ENCODE measurements around the gene SLC22A23. TPM values are rescaled to one million over a fixed set of nuclear protein-coding genes. Genes with fewer than 3 reads are reported as not detected.
A peak's percentile ranks its signal among the peaks of the same experiment; 100 is the strongest.

Gene SLC22A23
- total RNA-seq, 2 experiments from 2014 or later, result 0.37 to 0.39 TPM

- H3K9me3 Mint-ChIP-seq (ENCODE audit: low read depth), result no peaks in the 10 kb centered on the region
- POLR2A ChIA-PET, result no interaction called here
- no peak for ATAC-seq
- H3K36me3 Mint-ChIP-seq (ENCODE audit: low read depth), result no peaks in the 10 kb centered on the region
- H3K4me3 Mint-ChIP-seq, result peak overlapping the region; percentile 55
- intact Hi-C loops (cut with DNase I, micrococcal nuclease), result loop anchor here in 1 of 2 experiments (5.0 kb wide), 1 partner anchor 1625 kb away; the partner anchor contains the start of gene FOXC1
- peaks cover 64% of the 10 kb centered on the region for H3K27me3 Mint-ChIP-seq
- CTCF ChIA-PET, result interaction anchor here (0.8 to 3.5 kb wide), 5 partner anchors 16 to 70 kb away, joined by 3 to 19 read pairs (median 5); partner anchors contain the start of gene PSMG4
- no peak for DNase-seq
- H3K27ac Mint-ChIP-seq, result no peak overlapping the region
- peaks cover 37% of the 10 kb centered on the region for H3K4me1 Mint-ChIP-seq
Observed at GRCh38 chr6:3232017-3232945, 224.6 kb downstream of the SLC22A23 start.

- no peak for ATAC-seq
- POLR2A ChIA-PET, result no interaction called here
Observed at GRCh38 chr6:3231247-3232016, 225.4 kb downstream of the SLC22A23 start.

GRCh38 chr6:3230900-3231246 is 226.0 kb downstream of the SLC22A23 start:
- H3K4me1 Mint-ChIP-seq, result peaks cover 43% of the 10 kb centered on the region
- DNase-seq, result peak; percentile 37
- peak overlapping the region; percentile 26 for H3K4me3 Mint-ChIP-seq
- intact Hi-C loops (cut with DNase I, micrococcal nuclease), result loop anchor here in 1 of 2 experiments (5.0 kb wide), 1 partner anchor 1624 kb away; the partner anchor contains the start of gene FOXC1
- H3K27me3 Mint-ChIP-seq, result peaks cover 68% of the 10 kb centered on the region
- no peak for ATAC-seq
- POLR2A ChIA-PET, result interaction anchor here (0.6 kb wide), 1 partner anchor 41 kb away, joined by 4 read pairs; no protein-coding TSS in a partner anchor
- no peaks in the 10 kb centered on the region for H3K36me3 Mint-ChIP-seq (ENCODE audit: low read depth)
- no peak overlapping the region for H3K27ac Mint-ChIP-seq
- CTCF ChIA-PET, result interaction anchor here (0.6 to 3.5 kb wide), 6 partner anchors 8 to 29 kb away, joined by 3 to 19 read pairs (median 4); partner anchors contain the start of gene PSMG4
- H3K9me3 Mint-ChIP-seq (ENCODE audit: low read depth), result no peaks in the 10 kb centered on the region

More at GRCh38 chr6:3231247-3232016, 225.4 kb downstream of the SLC22A23 start:
- Mint-ChIP-seq H3K27ac (no peak overlapping the region), H3K27me3 (peaks cover 66% of the 10 kb centered on the region), H3K9me3 (ENCODE audit: low read depth) (no peaks in the 10 kb centered on the region), H3K4me3 (peak overlapping the region; percentile 55), H3K4me1 (peaks cover 43% of the 10 kb centered on the region), H3K36me3 (ENCODE audit: low read depth) (no peaks in the 10 kb centered on the region)
- intact Hi-C loops (cut with DNase I, micrococcal nuclease), result loop anchor here in 1 of 2 experiments (5.0 kb wide), 1 partner anchor 1624 kb away; the partner anchor contains the start of gene FOXC1
- DNase-seq, result peak; percentile 27
- CTCF ChIA-PET, result interaction anchor here (0.8 to 3.5 kb wide), 6 partner anchors 9 to 69 kb away, joined by 3 to 19 read pairs (median 4); partner anchors contain the start of gene PSMG4

GRCh38 chr6:3230256-3230882 is 226.5 kb downstream of the SLC22A23 start:
- CTCF ChIA-PET, result interaction anchor here (0.5 to 3.5 kb wide), 8 partner anchors 8 to 104 kb away, joined by 3 to 19 read pairs (median 4); partner anchors contain the start of gene PSMG4
- no peak overlapping the region for H3K4me3 Mint-ChIP-seq
- POLR2A ChIA-PET, result interaction anchor here (0.6 kb wide), 1 partner anchor 40 kb away, joined by 4 read pairs; no protein-coding TSS in a partner anchor
- H3K9me3 Mint-ChIP-seq (ENCODE audit: low read depth), result no peaks in the 10 kb centered on the region
- ATAC-seq (no peak), DNase-seq (no peak)
- H3K27me3 Mint-ChIP-seq, result peaks cover 69% of the 10 kb centered on the region
- H3K4me1 Mint-ChIP-seq, result peaks cover 43% of the 10 kb centered on the region
- intact Hi-C loops (cut with DNase I, micrococcal nuclease), result loop anchor here in 1 of 2 experiments (5.0 kb wide), 1 partner anchor 1623 kb away; the partner anchor contains the start of gene FOXC1
- no peaks in the 10 kb centered on the region for H3K36me3 Mint-ChIP-seq (ENCODE audit: low read depth)
- H3K27ac Mint-ChIP-seq, result no peak overlapping the region

- Mint-ChIP-seq H3K27ac (no peak overlapping the region), H3K4me1 (peaks cover 43% of the 10 kb centered on the region), H3K9me3 (ENCODE audit: low read depth) (no peaks in the 10 kb centered on the region), H3K4me3 (peak overlapping the region; percentile 68), H3K27me3 (peaks cover 69% of the 10 kb centered on the region), H3K36me3 (ENCODE audit: low read depth) (no peaks in the 10 kb centered on the region)
- intact Hi-C loops (cut with DNase I, micrococcal nuclease), result loop anchor here (1.0 to 5.0 kb wide), 3 partner anchors 20 to 1622 kb away; partner anchors contain the start of gene FOXC1 (in 1 of the 2)
- ChIA-PET POLR2A (no interaction called here), CTCF (interaction anchor here (0.5 to 3.5 kb wide), 8 partner anchors 10 to 1622 kb away, joined by 3 to 19 read pairs (median 4); no protein-coding TSS in a partner anchor)
- ATAC-seq (peak; percentile 52), DNase-seq (peak; percentile 64)
Observed at GRCh38 chr6:3229566-3230178, 227.2 kb downstream of the SLC22A23 start.

GRCh38 chr6:3228771-3229565 is 227.9 kb downstream of the SLC22A23 start:
- Mint-ChIP-seq H3K4me1 (peaks cover 43% of the 10 kb centered on the region), H3K36me3 (ENCODE audit: low read depth) (no peaks in the 10 kb centered on the region), H3K9me3 (ENCODE audit: low read depth) (no peaks in the 10 kb centered on the region), H3K27me3 (peaks cover 69% of the 10 kb centered on the region), H3K27ac (peak overlapping the region; percentile 53), H3K4me3 (peak overlapping the region; percentile 68)
- ChIA-PET CTCF (interaction anchor here (0.7 to 3.5 kb wide), 6 partner anchors 11 to 1622 kb away, joined by 3 to 19 read pairs (median 4); no protein-coding TSS in a partner anchor), POLR2A (no interaction called here)
- DNase-seq (peak; percentile 55), ATAC-seq (peak; percentile 30)
- intact Hi-C loops (cut with DNase I, micrococcal nuclease), result loop anchor here (1.0 to 2.0 kb wide), 2 partner anchors 20 kb away; no protein-coding TSS in a partner anchor

- Mint-ChIP-seq H3K4me3 (peak overlapping the region; percentile 55), H3K36me3 (ENCODE audit: low read depth) (no peaks in the 10 kb centered on the region), H3K9me3 (ENCODE audit: low read depth) (no peaks in the 10 kb centered on the region), H3K27ac (no peak overlapping the region), H3K27me3 (peaks cover 65% of the 10 kb centered on the region), H3K4me1 (peaks cover 43% of the 10 kb centered on the region)
- intact Hi-C loops (cut with DNase I, micrococcal nuclease), result loop anchor here in 1 of 2 experiments (2.0 kb wide), 1 partner anchor 19 kb away; no protein-coding TSS in a partner anchor
- peak; percentile 55 for DNase-seq
- peak; percentile 22 for ATAC-seq
- ChIA-PET POLR2A (no interaction called here), CTCF (interaction anchor here (1.7 kb wide), 1 partner anchor 19 kb away, joined by 6 read pairs; no protein-coding TSS in a partner anchor)
Observed at GRCh38 chr6:3228046-3228671, 228.7 kb downstream of the SLC22A23 start.

GRCh38 chr6:3227363-3228045 is 229.3 kb downstream of the SLC22A23 start, which contains the start of gene TUBB2B:
Gene TUBB2B (minus strand): TSS chr6:3227653. CDS start chr6:3227543, 110 bp downstream.
- H3K36me3 Mint-ChIP-seq (ENCODE audit: low read depth), result no peaks in the 10 kb centered on the region
- H3K4me3 Mint-ChIP-seq, result peak within 1 kb of the TSS; percentile 55
- H3K4me1 Mint-ChIP-seq, result peaks cover 43% of the 10 kb centered on the region
- H3K9me3 Mint-ChIP-seq (ENCODE audit: low read depth), result no peaks in the 10 kb centered on the region
- no peak within 1 kb of the TSS for H3K27ac Mint-ChIP-seq
- ATAC-seq (no peak), DNase-seq (no peak)
- intact Hi-C loops (cut with DNase I, micrococcal nuclease), result loop anchor here (1.0 to 2.0 kb wide), 2 partner anchors 19 to 65 kb away; no protein-coding TSS in a partner anchor
- H3K27me3 Mint-ChIP-seq, result peaks cover 59% of the 10 kb centered on the region
- ChIA-PET POLR2A (no interaction called here), CTCF (interaction anchor here (0.5 to 1.7 kb wide), 2 partner anchors 18 to 1727 kb away, joined by 3 to 6 read pairs; no protein-coding TSS in a partner anchor)
